CD4-positive, alpha-beta memory T cell (primary cell): ENCODE measurements around the gene MB21D2. TPM values are rescaled to one million over a fixed set of nuclear protein-coding genes. Genes with fewer than 3 reads are reported as not detected.

ENCODE experiments used
- CTCF ChIA-PET: fragments of 350-600 bp; sonication (Branson Sonifier 250); formaldehyde crosslinking; loops from one replicate; lab custom pipeline; 2021; ENCODE audit warnings: inconsistent platforms; ENCODE audit not compliant: partially characterized antibody; lab: Charles Lee
- POLR2A ChIA-PET: fragments of 350-600 bp; sonication (Branson Sonifier 250); formaldehyde crosslinking; loops from one replicate; lab custom pipeline; 2021; ENCODE audit not compliant: partially characterized antibody; lab: Charles Lee
- DNase-seq, 5 donors: peaks; one replicate each; pipeline versions ENCODE4 v3.0.0 to v3.0.0-alpha.2; 2020 to 2022; ENCODE audit warnings: mixed read lengths in 1 of 5
- H3K27ac ChIP-seq: one replicate; pipeline ENCODE4 v1.7.0; 2013; ENCODE audit warnings: low read depth, low read length
- H3K27me3 ChIP-seq: 2 replicates; pipeline ENCODE4 v1.7.0; 2013; ENCODE audit warnings: mild to moderate bottlenecking, low read length, moderate library complexity; ENCODE audit not compliant: insufficient read depth
- H3K36me3 ChIP-seq: 2 replicates; pipeline ENCODE4 v1.7.0; 2013; ENCODE audit warnings: mild to moderate bottlenecking, low read length, moderate library complexity; ENCODE audit not compliant: insufficient read depth
- H3K4me1 ChIP-seq: 2 replicates; pipeline ENCODE4 v1.7.0; 2013; ENCODE audit warnings: mild to moderate bottlenecking, low read length, moderate library complexity; ENCODE audit not compliant: insufficient read depth
- H3K4me3 ChIP-seq, 2 donors: one replicate each; pipeline ENCODE4 v1.7.0; 2013; ENCODE audit warnings: low read length in 2 of 2, mild to moderate bottlenecking in 1 of 2
- H3K9me3 ChIP-seq, 2 donors: one replicate each; pipeline ENCODE4 v1.7.0; 2013; ENCODE audit warnings: low read length in 2 of 2, control low read depth in 1 of 2; ENCODE audit not compliant: control insufficient read depth in 1 of 2
- H3K27ac Mint-ChIP-seq, 7 donors: one replicate each; pipeline ENCODE4 v1.8.0; 2020 to 2021; ENCODE audit warnings: mixed read lengths in 7 of 7, mild to moderate bottlenecking in 6 of 7, inconsistent platforms in 3 of 7, moderate library complexity in 3 of 7
- H3K27me3 Mint-ChIP-seq, 2 donors: one replicate each; pipeline ENCODE4 v1.8.0; 2020 to 2021; ENCODE audit warnings: mixed read lengths in 2 of 2
- H3K36me3 Mint-ChIP-seq, 2 donors: one replicate each; pipeline ENCODE4 v1.8.0; 2020 to 2021; ENCODE audit warnings: mixed read lengths in 2 of 2, inconsistent platforms in 1 of 2, mild to moderate bottlenecking in 1 of 2
- H3K4me1 Mint-ChIP-seq, 4 donors: one replicate each; pipeline ENCODE4 v1.8.0; 2020 to 2021; ENCODE audit warnings: mixed read lengths in 4 of 4, mild to moderate bottlenecking in 1 of 4
- H3K4me3 Mint-ChIP-seq, 8 donors: one replicate each; pipeline ENCODE4 v1.8.0; 2020 to 2021; ENCODE audit warnings: mixed read lengths in 8 of 8, mild to moderate bottlenecking in 7 of 8, moderate library complexity in 6 of 8, inconsistent platforms in 3 of 8
- H3K9me3 Mint-ChIP-seq, 8 donors: one replicate each; pipeline ENCODE4 v1.8.0; 2020 to 2021; ENCODE audit warnings: mixed read lengths in 8 of 8, mild to moderate bottlenecking in 5 of 8, inconsistent platforms in 3 of 8, moderate library complexity in 1 of 8
- intact Hi-C: fragments of 100-400 bp; cut with micrococcal nuclease; formaldehyde crosslinking; loops from one replicate; pipeline ENCODE4 v1.15.1; 2023
- polyA plus RNA-seq, 2 donors: library from polyadenylated mRNA; unstranded; fragments of 300-500 nt; fragmentation: Illumina TruSeq; gene quantifications; one replicate each; pipeline ENCODE4 v1.2.3, GENCODE V29; 2021
- total RNA-seq, 2 experiments: library from RNA; stranded (reverse); gene quantifications; one replicate each; pipeline ENCODE4 v1.2.3, GENCODE V29; 2021

MB21D2 gene
- total and polyA plus RNA-seq, 4 experiments from 2014 or later = 3.4 to 17.1 (median 6.1) TPM

GRCh38 chr3:192931825-192932224, 14.2 kb upstream of the MB21D2 start:
- Mint-ChIP-seq H3K4me3 (no peak overlapping the region), H3K27me3 (no peaks in the 10 kb centered on the region), H3K9me3 (no peaks in the 10 kb centered on the region), H3K4me1 (no peaks in the 10 kb centered on the region), H3K27ac (no peak overlapping the region), H3K36me3 (no peaks in the 10 kb centered on the region)
- no peaks in the 10 kb centered on the region for H3K4me1 ChIP-seq
- H3K4me3 ChIP-seq = no peak overlapping the region
- intact Hi-C loops = no loop called here
- CTCF ChIA-PET = no interaction called here
- no peak for DNase-seq
- no peak overlapping the region for H3K27ac ChIP-seq
- H3K36me3 ChIP-seq = no peaks in the 10 kb centered on the region
- H3K9me3 ChIP-seq = no peaks in the 10 kb centered on the region
- POLR2A ChIA-PET = no interaction called here
- no peaks in the 10 kb centered on the region for H3K27me3 ChIP-seq

GRCh38 chr3:192930577-192930976, 12.9 kb upstream of the MB21D2 start:
- intact Hi-C loops = no loop called here

GRCh38 chr3:192929755-192930547, 12.3 kb upstream of the MB21D2 start:
- no peaks in the 10 kb centered on the region for H3K36me3 Mint-ChIP-seq
- H3K27ac ChIP-seq = no peak overlapping the region
- H3K9me3 ChIP-seq = no peaks in the 10 kb centered on the region
- DNase-seq = no peak
- intact Hi-C loops = no loop called here
- H3K4me1 ChIP-seq = no peaks in the 10 kb centered on the region
- no peaks in the 10 kb centered on the region for H3K9me3 Mint-ChIP-seq
- no peak overlapping the region for H3K4me3 ChIP-seq
- H3K27me3 Mint-ChIP-seq = no peaks in the 10 kb centered on the region
- H3K4me3 Mint-ChIP-seq = no peak overlapping the region
- no peaks in the 10 kb centered on the region for H3K27me3 ChIP-seq
- CTCF ChIA-PET = no interaction called here
- no peaks in the 10 kb centered on the region for H3K36me3 ChIP-seq
- no peak overlapping the region for H3K27ac Mint-ChIP-seq
- no peaks in the 10 kb centered on the region for H3K4me1 Mint-ChIP-seq
- POLR2A ChIA-PET = no interaction called here

More at GRCh38 chr3:192930577-192930976, 12.9 kb upstream of the MB21D2 start:
- no peak overlapping the region for H3K4me3 ChIP-seq
- Mint-ChIP-seq H3K27me3 (no peaks in the 10 kb centered on the region), H3K4me1 (no peaks in the 10 kb centered on the region), H3K9me3 (no peaks in the 10 kb centered on the region), H3K4me3 (no peak overlapping the region), H3K36me3 (no peaks in the 10 kb centered on the region), H3K27ac (no peak overlapping the region)
- no peak for DNase-seq
- no peak overlapping the region for H3K27ac ChIP-seq
- H3K9me3 ChIP-seq = no peaks in the 10 kb centered on the region
- no peaks in the 10 kb centered on the region for H3K36me3 ChIP-seq
- ChIA-PET POLR2A (no interaction called here), CTCF (no interaction called here)
- no peaks in the 10 kb centered on the region for H3K27me3 ChIP-seq
- H3K4me1 ChIP-seq = no peaks in the 10 kb centered on the region

GRCh38 chr3:192929146-192929545, 11.5 kb upstream of the MB21D2 start:
- Histone ChIP-seq H3K4me3 (no peak overlapping the region), H3K27ac (no peak overlapping the region), H3K36me3 (no peaks in the 10 kb centered on the region), H3K27me3 (no peaks in the 10 kb centered on the region), H3K4me1 (no peaks in the 10 kb centered on the region), H3K9me3 (no peaks in the 10 kb centered on the region)
- H3K4me3 Mint-ChIP-seq = no peak overlapping the region
- H3K27ac Mint-ChIP-seq = no peak overlapping the region
- intact Hi-C loops = no loop called here
- DNase-seq = no peak
- ChIA-PET CTCF (no interaction called here), POLR2A (no interaction called here)
- no peaks in the 10 kb centered on the region for H3K4me1 Mint-ChIP-seq
- H3K9me3 Mint-ChIP-seq = no peaks in the 10 kb centered on the region
- no peaks in the 10 kb centered on the region for H3K36me3 Mint-ChIP-seq
- H3K27me3 Mint-ChIP-seq = no peaks in the 10 kb centered on the region

- ChIA-PET POLR2A (no interaction called here), CTCF (no interaction called here)
- Histone ChIP-seq H3K4me1 (no peaks in the 10 kb centered on the region), H3K4me3 (no peak overlapping the region), H3K9me3 (no peaks in the 10 kb centered on the region), H3K36me3 (no peaks in the 10 kb centered on the region), H3K27me3 (no peaks in the 10 kb centered on the region), H3K27ac (no peak overlapping the region)
- Mint-ChIP-seq H3K4me1 (no peaks in the 10 kb centered on the region), H3K36me3 (no peaks in the 10 kb centered on the region), H3K27ac (no peak overlapping the region), H3K4me3 (no peak overlapping the region), H3K27me3 (no peaks in the 10 kb centered on the region), H3K9me3 (no peaks in the 10 kb centered on the region)
- intact Hi-C loops = no loop called here
- no peak for DNase-seq
Observed at GRCh38 chr3:192928720-192929119, 11.1 kb upstream of the MB21D2 start.

- no peaks in the 10 kb centered on the region for H3K4me1 ChIP-seq
- CTCF ChIA-PET = no interaction called here
Observed at GRCh38 chr3:192928016-192928415, 10.4 kb upstream of the MB21D2 start.

GRCh38 chr3:192927016-192927415, 9.4 kb upstream of the MB21D2 start:
- Histone ChIP-seq H3K27ac (no peak overlapping the region), H3K36me3 (no peaks in the 10 kb centered on the region), H3K9me3 (no peaks in the 10 kb centered on the region), H3K27me3 (no peaks in the 10 kb centered on the region), H3K4me1 (no peaks in the 10 kb centered on the region), H3K4me3 (no peak overlapping the region)
- Mint-ChIP-seq H3K27ac (no peak overlapping the region), H3K9me3 (no peaks in the 10 kb centered on the region), H3K36me3 (no peaks in the 10 kb centered on the region), H3K4me1 (no peaks in the 10 kb centered on the region), H3K4me3 (no peak overlapping the region), H3K27me3 (no peaks in the 10 kb centered on the region)
- intact Hi-C loops = no loop called here
- ChIA-PET CTCF (interaction anchor here (0.8 kb wide), 1 partner anchor 9 kb away, joined by 3 read pairs; the partner anchor contains the start of gene MB21D2), POLR2A (interaction anchor here (1.1 kb wide), 1 partner anchor 10 kb away, joined by 3 read pairs; the partner anchor contains the start of gene MB21D2)
- DNase-seq = no peak

More at GRCh38 chr3:192928016-192928415, 10.4 kb upstream of the MB21D2 start:
- H3K4me3 ChIP-seq = no peak overlapping the region
- Mint-ChIP-seq H3K27me3 (no peaks in the 10 kb centered on the region), H3K4me3 (no peak overlapping the region), H3K27ac (no peak overlapping the region), H3K4me1 (no peaks in the 10 kb centered on the region), H3K9me3 (no peaks in the 10 kb centered on the region), H3K36me3 (no peaks in the 10 kb centered on the region)
- POLR2A ChIA-PET = no interaction called here
- H3K27ac ChIP-seq = no peak overlapping the region
- H3K36me3 ChIP-seq = no peaks in the 10 kb centered on the region
- H3K9me3 ChIP-seq = no peaks in the 10 kb centered on the region
- no peak for DNase-seq
- H3K27me3 ChIP-seq = no peaks in the 10 kb centered on the region
- intact Hi-C loops = no loop called here
